ENCODE data around the gene USP43. TPM values are rescaled to one million over a fixed set of nuclear protein-coding genes. Genes with fewer than 3 reads are reported as not detected.

Gene USP43
- total RNA-seq, 4 donors from 2014 or later, result 3.0 to 5.1 (median 3.9) TPM

GRCh38 chr17:9670596-9670995 is 25.3 kb downstream of the USP43 start:
- DNase-seq, result no peak
- no peaks in the 10 kb centered on the region for H3K9me3 ChIP-seq
- peaks cover 5 to 25% of the 10 kb centered on the region in 2 donors for H3K4me1 ChIP-seq
- no peak overlapping the region for H3K4me3 ChIP-seq (replicated peaks in 1 of 3)
- no peaks in the 10 kb centered on the region for H3K36me3 ChIP-seq
- TF ChIP-seq POLR2A (IDR thresholded peaks at IDR 0.05) (no peak), CTCF (IDR thresholded peaks at IDR 0.05) (no peak)
- H3K27ac ChIP-seq, result peak overlapping the region in 2 of 3 donors; percentile 48 to 60
- intact Hi-C loops (cut with DNase I), result no loop called here
- WGBS, 2 donors, result 70 to 73% methylated on average over 8 of the region's 8 CpGs
- no peaks in the 10 kb centered on the region for H3K27me3 ChIP-seq

- Histone ChIP-seq H3K27ac (peak overlapping the region; percentile 21 to 60 (median 48)), H3K4me3 (replicated peaks in 1 of 3) (no peak overlapping the region), H3K27me3 (no peaks in the 10 kb centered on the region), H3K9me3 (no peaks in the 10 kb centered on the region), H3K36me3 (no peaks in the 10 kb centered on the region), H3K4me1 (peaks cover 5 to 25% of the 10 kb centered on the region in 2 donors)
- no peak for DNase-seq
- intact Hi-C loops (cut with DNase I), result no loop called here
- 28 to 30% methylated on average over 4 of the region's 4 CpGs for WGBS, 2 donors
- TF ChIP-seq POLR2A (IDR thresholded peaks at IDR 0.05), result no peak
- no peak for TF ChIP-seq CTCF (IDR thresholded peaks at IDR 0.05)
Measured at GRCh38 chr17:9671559-9671958, 26.2 kb downstream of the USP43 start.

GRCh38 chr17:9672266-9672665 is 26.9 kb downstream of the USP43 start:
- Histone ChIP-seq H3K4me1 (peaks cover 5 to 25% of the 10 kb centered on the region in 2 donors), H3K36me3 (no peaks in the 10 kb centered on the region), H3K4me3 (replicated peaks in 1 of 3) (no peak overlapping the region), H3K27ac (peak overlapping the region in 1 of 3 donors; percentile 60), H3K27me3 (no peaks in the 10 kb centered on the region), H3K9me3 (no peaks in the 10 kb centered on the region)
- DNase-seq, result no peak
- WGBS, 2 donors, result 86 to 94% methylated on average over 8 of the region's 8 CpGs
- TF ChIP-seq CTCF (IDR thresholded peaks at IDR 0.05) (no peak), POLR2A (IDR thresholded peaks at IDR 0.05) (no peak)
- intact Hi-C loops (cut with DNase I), result no loop called here

GRCh38 chr17:9672691-9673090 is 27.4 kb downstream of the USP43 start:
- Histone ChIP-seq H3K4me3 (replicated peaks in 1 of 3) (no peak overlapping the region), H3K36me3 (no peaks in the 10 kb centered on the region), H3K4me1 (peaks cover 5 to 25% of the 10 kb centered on the region in 2 donors), H3K9me3 (no peaks in the 10 kb centered on the region), H3K27me3 (no peaks in the 10 kb centered on the region), H3K27ac (no peak overlapping the region)
- DNase-seq, result no peak
- WGBS, 2 donors, result 79 to 89% methylated on average over 6 of the region's 6 CpGs
- intact Hi-C loops (cut with DNase I), result no loop called here
- TF ChIP-seq POLR2A (IDR thresholded peaks at IDR 0.05) (no peak), CTCF (IDR thresholded peaks at IDR 0.05) (no peak)

GRCh38 chr17:9676084-9676483 is 30.8 kb downstream of the USP43 start:
- Histone ChIP-seq H3K9me3 (no peaks in the 10 kb centered on the region), H3K27ac (no peak overlapping the region), H3K4me3 (replicated peaks in 1 of 3) (no peak overlapping the region), H3K4me1 (peaks cover 0 to 7% of the 10 kb centered on the region in 2 donors), H3K27me3 (no peaks in the 10 kb centered on the region), H3K36me3 (no peaks in the 10 kb centered on the region)
- intact Hi-C loops (cut with DNase I), result no loop called here
- TF ChIP-seq CTCF (IDR thresholded peaks at IDR 0.05) (peak in 3 of 6 experiments; percentile 34 to 44 (median 38)), POLR2A (IDR thresholded peaks at IDR 0.05) (no peak)
- no peak for DNase-seq
- 87 to 88% methylated on average over 4 of the region's 4 CpGs for WGBS, 2 donors

Measured in thyroid gland (tissue), 4 donors.